Dendritic cell treated with granulocyte-macrophage colony-stimulating factor and Interleukin-4, amounts not matched to agents 40 ng/mL and 50 ng/mL, for 4 days (primary cell): ENCODE results near the gene MALRD1.

Source experiments
- H3K27ac Mint-ChIP-seq: one replicate; pipeline ENCODE4 v1.8.0; 2022; ENCODE audit warnings: mild to moderate bottlenecking, mixed read lengths
- H3K27me3 Mint-ChIP-seq: one replicate; pipeline ENCODE4 v1.8.0; 2022; ENCODE audit warnings: mild to moderate bottlenecking, mixed read lengths
- H3K36me3 Mint-ChIP-seq: one replicate; pipeline ENCODE4 v1.8.0; 2022; ENCODE audit warnings: low read depth, mixed read lengths
- H3K4me1 Mint-ChIP-seq: one replicate; pipeline ENCODE4 v1.8.0; 2022; ENCODE audit warnings: low read depth, mixed read lengths
- H3K4me3 Mint-ChIP-seq: one replicate; pipeline ENCODE4 v1.8.0; 2022; ENCODE audit warnings: mild to moderate bottlenecking, moderate library complexity, mixed read lengths
- H3K9me3 Mint-ChIP-seq: one replicate; pipeline ENCODE4 v1.8.0; 2022; ENCODE audit warnings: mixed read lengths
- intact Hi-C: fragments of 100-400 bp; cut with micrococcal nuclease; formaldehyde crosslinking; loops from one replicate; pipeline ENCODE4 v1.15.0; 2022

Gene MALRD1

GRCh38 chr10:19629567-19629966 lies 581.0 kb downstream of the MALRD1 start:
- H3K4me1 Mint-ChIP-seq: peaks cover 22% of the 10 kb centered on the region
- intact Hi-C loops: loop anchor here (5.0 kb wide), 1 partner anchor 33 kb away; no protein-coding TSS in a partner anchor
- H3K9me3 Mint-ChIP-seq: no peaks in the 10 kb centered on the region
- no peaks in the 10 kb centered on the region for H3K36me3 Mint-ChIP-seq
- H3K4me3 Mint-ChIP-seq: no peak overlapping the region
- no peaks in the 10 kb centered on the region for H3K27me3 Mint-ChIP-seq
- peak overlapping the region; percentile 73 for H3K27ac Mint-ChIP-seq

GRCh38 chr10:19634163-19634562 lies 585.6 kb downstream of the MALRD1 start:
- Mint-ChIP-seq H3K36me3 (no peaks in the 10 kb centered on the region), H3K4me3 (no peak overlapping the region), H3K27ac (no peak overlapping the region), H3K9me3 (no peaks in the 10 kb centered on the region), H3K27me3 (no peaks in the 10 kb centered on the region), H3K4me1 (peaks cover 34% of the 10 kb centered on the region)
- intact Hi-C loops: loop anchor here (5.0 to 10.0 kb wide), 2 partner anchors 153 to 371 kb away; no protein-coding TSS in a partner anchor

- intact Hi-C loops: loop anchor here (1.0 to 10.0 kb wide), 2 partner anchors 178 to 366 kb away; partner anchors contain the start of gene PLXDC2
- Mint-ChIP-seq H3K4me1 (peaks cover 23% of the 10 kb centered on the region), H3K27me3 (no peaks in the 10 kb centered on the region), H3K36me3 (no peaks in the 10 kb centered on the region), H3K4me3 (peak overlapping the region; percentile 70), H3K27ac (peak overlapping the region; percentile 94), H3K9me3 (no peaks in the 10 kb centered on the region)
These were observed 589.7 kb downstream of the MALRD1 start for GRCh38 chr10:19638182-19638895.

- no peaks in the 10 kb centered on the region for H3K36me3 Mint-ChIP-seq
- H3K27me3 Mint-ChIP-seq: no peaks in the 10 kb centered on the region
- peak overlapping the region; percentile 94 for H3K27ac Mint-ChIP-seq
- intact Hi-C loops: loop anchor here (1.0 to 10.0 kb wide), 2 partner anchors 177 to 366 kb away; partner anchors contain the start of gene PLXDC2
- H3K9me3 Mint-ChIP-seq: no peaks in the 10 kb centered on the region
- H3K4me3 Mint-ChIP-seq: peak overlapping the region; percentile 70
- peaks cover 26% of the 10 kb centered on the region for H3K4me1 Mint-ChIP-seq
These were observed 590.3 kb downstream of the MALRD1 start for GRCh38 chr10:19638896-19639233.

GRCh38 chr10:19640566-19641263 lies 592.1 kb downstream of the MALRD1 start:
- Mint-ChIP-seq H3K4me3 (no peak overlapping the region), H3K9me3 (no peaks in the 10 kb centered on the region), H3K36me3 (no peaks in the 10 kb centered on the region), H3K4me1 (peaks cover 29% of the 10 kb centered on the region), H3K27ac (peak overlapping the region; percentile 94), H3K27me3 (no peaks in the 10 kb centered on the region)
- intact Hi-C loops: no loop called here

GRCh38 chr10:19651549-19651948 lies 602.9 kb downstream of the MALRD1 start:
- H3K36me3 Mint-ChIP-seq: no peaks in the 10 kb centered on the region
- H3K4me1 Mint-ChIP-seq: peaks cover 5% of the 10 kb centered on the region
- no peaks in the 10 kb centered on the region for H3K27me3 Mint-ChIP-seq
- H3K4me3 Mint-ChIP-seq: no peak overlapping the region
- intact Hi-C loops: no loop called here
- H3K27ac Mint-ChIP-seq: no peak overlapping the region
- no peaks in the 10 kb centered on the region for H3K9me3 Mint-ChIP-seq

GRCh38 chr10:19652750-19653149 lies 604.1 kb downstream of the MALRD1 start:
- no peak overlapping the region for H3K4me3 Mint-ChIP-seq
- intact Hi-C loops: no loop called here
- no peaks in the 10 kb centered on the region for H3K9me3 Mint-ChIP-seq
- H3K27me3 Mint-ChIP-seq: no peaks in the 10 kb centered on the region
- no peaks in the 10 kb centered on the region for H3K36me3 Mint-ChIP-seq
- H3K4me1 Mint-ChIP-seq: peaks cover 5% of the 10 kb centered on the region
- no peak overlapping the region for H3K27ac Mint-ChIP-seq

- Mint-ChIP-seq H3K9me3 (no peaks in the 10 kb centered on the region), H3K27ac (no peak overlapping the region), H3K4me3 (no peak overlapping the region), H3K4me1 (peaks cover 5% of the 10 kb centered on the region), H3K36me3 (no peaks in the 10 kb centered on the region), H3K27me3 (no peaks in the 10 kb centered on the region)
- intact Hi-C loops: no loop called here
These were observed 605.3 kb downstream of the MALRD1 start for GRCh38 chr10:19653931-19654330.

GRCh38 chr10:19654576-19654975 lies 606.0 kb downstream of the MALRD1 start:
- intact Hi-C loops: no loop called here
- Mint-ChIP-seq H3K4me3 (no peak overlapping the region), H3K27ac (no peak overlapping the region), H3K27me3 (no peaks in the 10 kb centered on the region), H3K4me1 (peaks cover 5% of the 10 kb centered on the region), H3K9me3 (no peaks in the 10 kb centered on the region), H3K36me3 (no peaks in the 10 kb centered on the region)

- no peak overlapping the region for H3K4me3 Mint-ChIP-seq
- H3K27ac Mint-ChIP-seq: no peak overlapping the region
- no peaks in the 10 kb centered on the region for H3K27me3 Mint-ChIP-seq
- H3K36me3 Mint-ChIP-seq: no peaks in the 10 kb centered on the region
- H3K9me3 Mint-ChIP-seq: no peaks in the 10 kb centered on the region
- peaks cover 5% of the 10 kb centered on the region for H3K4me1 Mint-ChIP-seq
- intact Hi-C loops: no loop called here
These were observed 607.9 kb downstream of the MALRD1 start for GRCh38 chr10:19656420-19657042.

- no peak overlapping the region for H3K27ac Mint-ChIP-seq
- H3K36me3 Mint-ChIP-seq: no peaks in the 10 kb centered on the region
- peaks cover 5% of the 10 kb centered on the region for H3K4me1 Mint-ChIP-seq
- no peak overlapping the region for H3K4me3 Mint-ChIP-seq
- H3K27me3 Mint-ChIP-seq: no peaks in the 10 kb centered on the region
- no peaks in the 10 kb centered on the region for H3K9me3 Mint-ChIP-seq
- intact Hi-C loops: no loop called here
These were observed 609.5 kb downstream of the MALRD1 start for GRCh38 chr10:19658131-19658530.

GRCh38 chr10:19658622-19659233 lies 610.1 kb downstream of the MALRD1 start:
- Mint-ChIP-seq H3K27ac (no peak overlapping the region), H3K4me1 (peaks cover 11% of the 10 kb centered on the region), H3K4me3 (no peak overlapping the region), H3K27me3 (no peaks in the 10 kb centered on the region), H3K9me3 (no peaks in the 10 kb centered on the region), H3K36me3 (no peaks in the 10 kb centered on the region)
- intact Hi-C loops: no loop called here

- intact Hi-C loops: loop anchor here (5.0 kb wide), 1 partner anchor 33 kb away; no protein-coding TSS in a partner anchor
- Mint-ChIP-seq H3K27ac (no peak overlapping the region), H3K36me3 (no peaks in the 10 kb centered on the region), H3K4me3 (no peak overlapping the region), H3K4me1 (peaks cover 9% of the 10 kb centered on the region), H3K9me3 (no peaks in the 10 kb centered on the region), H3K27me3 (no peaks in the 10 kb centered on the region)
These were observed 611.5 kb downstream of the MALRD1 start for GRCh38 chr10:19659920-19660655.
